LNCAP (cell line): ENCODE measurements around the gene CD96.

Experiments
- TF ChIP-seq, protein P1 (sequence below): fragments of 450-650 bp; IDR thresholded peaks from 2 replicates; pipeline ENCODE4 v1.5.1; 2017; ENCODE audit warnings: mild to moderate bottlenecking

CD96 gene

DNA sequence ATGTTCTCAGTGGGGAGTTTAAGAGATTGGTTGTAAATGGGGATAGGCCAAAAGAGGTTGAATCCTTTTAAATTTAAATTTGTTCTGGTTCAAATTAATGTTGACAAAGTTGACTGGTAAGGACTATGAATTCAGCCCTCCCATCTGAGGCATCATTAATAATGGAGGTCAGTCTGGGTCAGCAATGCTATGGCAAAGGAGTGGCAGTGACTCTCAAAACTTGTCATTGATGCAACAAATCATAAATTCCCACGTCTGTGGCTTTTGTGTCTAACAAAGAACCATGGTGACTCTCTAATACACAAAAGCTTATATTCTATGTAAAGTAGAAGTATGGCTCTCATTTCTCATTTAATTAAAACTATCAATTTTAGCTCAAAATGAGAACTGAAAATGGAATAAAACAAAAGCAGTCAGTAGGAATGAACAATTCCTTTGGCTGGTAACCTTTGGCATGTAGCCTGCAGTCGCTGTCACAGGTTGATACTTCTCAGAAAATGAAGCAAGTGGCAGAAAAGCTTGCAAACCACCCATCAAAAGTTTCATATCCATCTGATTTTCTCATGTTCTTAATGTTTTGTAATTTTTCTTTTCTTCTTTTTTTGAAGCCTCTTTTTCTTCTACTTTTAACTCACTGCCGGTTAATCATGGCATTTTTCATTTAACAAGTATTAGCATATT is 65.4 kb downstream of the CD96 start:
- TF ChIP-seq, protein P1, sequence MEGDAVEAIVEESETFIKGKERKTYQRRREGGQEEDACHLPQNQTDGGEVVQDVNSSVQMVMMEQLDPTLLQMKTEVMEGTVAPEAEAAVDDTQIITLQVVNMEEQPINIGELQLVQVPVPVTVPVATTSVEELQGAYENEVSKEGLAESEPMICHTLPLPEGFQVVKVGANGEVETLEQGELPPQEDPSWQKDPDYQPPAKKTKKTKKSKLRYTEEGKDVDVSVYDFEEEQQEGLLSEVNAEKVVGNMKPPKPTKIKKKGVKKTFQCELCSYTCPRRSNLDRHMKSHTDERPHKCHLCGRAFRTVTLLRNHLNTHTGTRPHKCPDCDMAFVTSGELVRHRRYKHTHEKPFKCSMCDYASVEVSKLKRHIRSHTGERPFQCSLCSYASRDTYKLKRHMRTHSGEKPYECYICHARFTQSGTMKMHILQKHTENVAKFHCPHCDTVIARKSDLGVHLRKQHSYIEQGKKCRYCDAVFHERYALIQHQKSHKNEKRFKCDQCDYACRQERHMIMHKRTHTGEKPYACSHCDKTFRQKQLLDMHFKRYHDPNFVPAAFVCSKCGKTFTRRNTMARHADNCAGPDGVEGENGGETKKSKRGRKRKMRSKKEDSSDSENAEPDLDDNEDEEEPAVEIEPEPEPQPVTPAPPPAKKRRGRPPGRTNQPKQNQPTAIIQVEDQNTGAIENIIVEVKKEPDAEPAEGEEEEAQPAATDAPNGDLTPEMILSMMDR = no peak

DNA sequence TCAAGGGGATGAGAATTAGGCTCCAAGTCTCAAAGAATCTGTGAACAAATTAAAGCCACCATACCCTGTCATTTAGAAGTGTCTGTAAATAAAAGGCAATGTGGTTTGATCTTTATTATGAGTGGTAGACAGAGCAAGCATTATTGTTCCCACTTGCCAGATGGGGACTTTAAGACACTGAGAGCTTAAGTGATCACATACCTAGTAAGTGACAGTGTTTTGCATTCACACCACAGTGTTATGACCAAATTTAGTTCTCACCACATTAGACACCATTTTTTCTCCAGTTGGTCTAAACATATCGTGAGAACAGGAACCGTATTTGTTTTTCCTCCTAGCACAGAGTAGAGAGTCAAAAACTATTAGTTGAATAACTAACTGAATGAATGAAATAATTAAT is 66.4 kb downstream of the CD96 start:
- TF ChIP-seq, protein P1 = no peak

DNA sequence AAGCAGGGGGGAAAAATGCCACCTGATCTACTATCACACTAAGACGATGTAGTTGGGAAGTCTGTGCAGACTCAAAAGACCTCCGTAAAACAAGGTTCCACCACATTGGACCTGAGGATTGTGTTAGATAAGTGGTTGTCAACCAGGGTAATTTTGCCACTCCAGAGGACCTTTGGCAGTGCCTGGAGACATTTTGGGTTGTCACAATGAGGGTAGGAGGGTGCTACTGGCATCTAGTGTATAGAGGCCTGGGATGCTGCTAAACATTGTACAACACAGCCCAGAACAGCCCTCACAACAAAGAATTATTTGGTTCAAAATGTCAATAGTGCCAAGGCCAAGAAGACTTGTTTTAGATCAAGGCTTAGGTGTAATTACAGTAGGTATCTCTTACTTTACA is 67.7 kb downstream of the CD96 start:
- TF ChIP-seq, protein P1 = no peak

DNA sequence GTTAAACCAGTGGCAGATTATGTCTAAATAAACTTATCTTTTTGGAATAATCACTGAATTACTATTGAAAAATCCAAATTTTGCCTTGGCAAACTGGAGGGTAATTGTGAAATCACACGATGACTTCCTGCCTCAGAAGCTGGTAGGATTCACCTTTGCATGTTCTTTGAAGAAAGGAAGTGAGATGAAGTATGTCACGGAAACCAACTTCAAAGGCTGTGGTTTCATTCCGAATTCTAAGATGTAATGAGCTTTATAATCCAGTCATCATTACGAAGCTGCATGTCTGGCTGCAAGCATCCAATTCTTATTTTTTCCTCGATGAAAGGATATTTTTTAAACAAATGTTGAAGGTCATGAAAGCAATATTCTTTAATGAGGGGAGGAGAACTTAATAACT is 68.2 kb downstream of the CD96 start:
- TF ChIP-seq, protein P1 = no peak

DNA sequence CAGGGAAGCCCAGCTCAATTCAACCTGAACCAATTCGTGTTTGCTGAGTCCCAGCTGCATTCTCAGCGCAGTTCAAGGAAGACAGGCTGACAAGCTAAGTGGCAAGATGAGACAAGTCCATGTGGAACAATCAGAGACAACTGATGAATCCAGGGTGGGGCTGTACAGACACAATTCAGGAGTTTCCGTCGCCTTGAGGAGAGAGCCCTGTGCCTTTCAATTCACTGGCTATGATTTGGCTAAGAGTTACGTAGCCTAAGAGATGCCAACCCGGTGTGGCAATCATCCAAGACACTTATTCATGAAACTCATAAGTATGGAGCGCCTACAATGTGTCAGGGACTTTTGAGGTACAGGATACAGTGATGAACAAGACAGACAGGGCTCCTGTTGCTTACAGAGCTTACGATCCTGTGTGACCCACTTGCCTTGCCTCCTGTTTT is 68.6 kb downstream of the CD96 start:
- TF ChIP-seq, protein P1 = no peak

DNA sequence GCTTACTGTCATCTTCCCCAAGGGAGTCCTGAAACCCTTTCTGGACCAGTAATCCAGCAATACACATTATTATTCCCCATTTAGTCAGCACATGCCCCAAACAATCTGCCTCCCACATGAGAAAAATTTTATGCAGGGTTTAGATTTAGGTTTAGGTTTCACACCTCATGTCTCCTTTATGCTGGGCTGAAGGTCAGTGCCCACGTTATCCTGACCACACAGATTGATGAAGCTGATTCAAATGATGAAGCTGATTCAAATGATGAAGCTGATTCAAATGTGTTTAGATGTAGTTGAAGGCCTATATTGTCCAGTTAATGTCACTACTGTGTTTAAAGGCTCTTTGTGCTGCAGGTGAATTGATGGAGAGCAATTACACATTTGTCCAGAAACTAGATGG is 71.3 kb downstream of the CD96 start:
- TF ChIP-seq, protein P1 = no peak

DNA sequence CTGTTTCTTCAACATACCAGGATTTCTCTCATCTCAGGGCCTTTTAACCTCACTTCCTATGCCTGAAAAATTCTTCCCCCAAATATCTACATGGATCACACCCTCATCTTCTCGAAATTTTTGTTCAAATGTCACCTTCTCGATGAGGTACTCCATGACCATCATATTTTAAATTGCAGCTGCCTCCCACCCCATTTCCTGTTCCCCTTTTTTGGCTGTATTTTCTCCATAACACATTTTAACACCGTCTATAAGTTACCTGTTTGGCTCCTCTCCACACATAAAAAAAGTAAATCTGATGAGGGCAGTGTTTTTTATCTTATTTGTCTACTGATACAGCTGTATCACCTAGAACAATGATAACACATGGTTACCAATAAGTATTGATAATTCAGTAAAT is 73.9 kb downstream of the CD96 start:
- TF ChIP-seq, protein P1 = no peak
